ENCODE measurements around the gene PKN2. TPM values are rescaled to one million over a fixed set of nuclear protein-coding genes. Genes with fewer than 3 reads are reported as not detected.

Gene PKN2
- total and polyA plus RNA-seq, 2 donors (not counting 1 experiment from before 2014, with no cell fraction given), result 11.9 to 51.6 TPM

DNA sequence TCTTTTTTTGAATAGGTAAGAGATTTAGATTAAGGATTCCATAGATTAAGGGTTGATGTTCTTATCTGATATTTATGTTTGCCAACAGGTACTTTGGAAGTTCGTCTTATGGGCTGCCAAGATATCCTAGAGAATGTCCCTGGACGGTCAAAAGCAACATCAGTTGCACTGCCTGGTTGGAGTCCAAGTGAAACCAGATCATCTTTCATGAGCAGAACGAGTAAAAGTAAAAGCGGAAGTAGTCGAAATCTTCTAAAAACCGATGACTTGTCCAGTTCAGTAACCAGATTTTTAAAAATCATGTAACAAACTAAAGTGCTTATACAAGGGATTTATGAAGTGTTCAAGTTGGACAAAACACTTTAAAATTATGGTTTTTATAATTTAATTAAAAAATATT, 100.5 kb downstream of the PKN2 start:
- intact Hi-C loops (cut with micrococcal nuclease), result no loop called here
- TF ChIP-seq EZH2 (IDR thresholded peaks at IDR 0.05; ENCODE audit: borderline replicate concordance, insufficient read depth, low read depth, low read length, poor library complexity, severe bottlenecking), result no peak
- TF ChIP-seq, protein P1, sequence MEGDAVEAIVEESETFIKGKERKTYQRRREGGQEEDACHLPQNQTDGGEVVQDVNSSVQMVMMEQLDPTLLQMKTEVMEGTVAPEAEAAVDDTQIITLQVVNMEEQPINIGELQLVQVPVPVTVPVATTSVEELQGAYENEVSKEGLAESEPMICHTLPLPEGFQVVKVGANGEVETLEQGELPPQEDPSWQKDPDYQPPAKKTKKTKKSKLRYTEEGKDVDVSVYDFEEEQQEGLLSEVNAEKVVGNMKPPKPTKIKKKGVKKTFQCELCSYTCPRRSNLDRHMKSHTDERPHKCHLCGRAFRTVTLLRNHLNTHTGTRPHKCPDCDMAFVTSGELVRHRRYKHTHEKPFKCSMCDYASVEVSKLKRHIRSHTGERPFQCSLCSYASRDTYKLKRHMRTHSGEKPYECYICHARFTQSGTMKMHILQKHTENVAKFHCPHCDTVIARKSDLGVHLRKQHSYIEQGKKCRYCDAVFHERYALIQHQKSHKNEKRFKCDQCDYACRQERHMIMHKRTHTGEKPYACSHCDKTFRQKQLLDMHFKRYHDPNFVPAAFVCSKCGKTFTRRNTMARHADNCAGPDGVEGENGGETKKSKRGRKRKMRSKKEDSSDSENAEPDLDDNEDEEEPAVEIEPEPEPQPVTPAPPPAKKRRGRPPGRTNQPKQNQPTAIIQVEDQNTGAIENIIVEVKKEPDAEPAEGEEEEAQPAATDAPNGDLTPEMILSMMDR (IDR thresholded peaks at IDR 0.05), result no peak

DNA sequence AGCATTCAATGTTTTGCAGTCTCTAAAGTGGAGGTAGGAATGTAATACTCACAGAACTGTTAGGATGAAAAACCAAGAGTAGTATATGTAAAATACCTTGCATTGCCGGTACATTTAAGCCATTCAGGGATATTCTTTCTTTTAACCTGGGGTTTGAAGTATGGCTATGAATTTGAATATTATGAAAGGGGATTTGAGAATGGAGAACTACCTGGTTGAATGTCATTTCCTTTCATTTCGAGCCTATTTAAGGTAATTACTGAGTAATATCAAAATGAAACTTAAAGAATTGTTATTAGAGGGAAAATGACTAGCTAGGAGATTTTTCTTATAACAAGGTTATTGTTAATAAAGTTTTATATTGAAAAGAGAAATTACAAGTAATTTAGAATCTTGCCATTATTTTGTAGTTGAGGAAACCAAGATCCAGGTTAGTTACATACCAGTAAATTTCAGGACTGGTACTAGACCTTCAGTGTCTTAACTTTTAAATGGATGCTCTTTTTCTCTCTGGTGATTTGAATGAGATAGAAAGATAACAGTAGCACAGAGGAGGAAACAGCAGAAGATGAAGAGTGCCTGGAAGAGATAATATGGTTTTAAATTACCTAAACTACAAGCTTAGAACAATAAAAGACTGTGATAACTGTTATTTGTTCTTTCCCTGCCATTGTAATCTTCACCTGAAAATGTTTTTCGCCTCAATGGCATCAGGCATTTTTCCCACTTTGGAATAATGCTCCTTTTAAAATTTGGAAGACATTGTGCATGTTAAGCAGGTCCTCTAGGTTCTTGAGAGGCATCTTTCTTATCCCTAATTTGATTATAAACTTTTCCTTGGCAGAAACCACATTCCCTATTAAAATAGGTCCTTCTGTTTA, 103.2 kb downstream of the PKN2 start:
- Histone ChIP-seq H3K4me2 (replicated peaks; ENCODE audit: low read depth, low read length, poor library complexity, severe bottlenecking) (no peak overlapping the region), H3K9me3 (ENCODE audit: control extremely low read depth in 1 of 3, control insufficient read depth in 2 of 3, insufficient read depth in 1 of 3, low read length in 2 of 3) (no peaks in the 10 kb centered on the region), H3K79me2 (ENCODE audit: control insufficient read depth, insufficient read depth, low read length) (no peaks in the 10 kb centered on the region), H3K4me1 (ENCODE audit: control insufficient read depth in 2 of 2, insufficient read depth in 2 of 2, low read length in 2 of 2) (no peaks in the 10 kb centered on the region), H2AFZ (ENCODE audit: insufficient read depth, low read depth, low read length, poor library complexity, severe bottlenecking) (no peak overlapping the region), H3K27ac (ENCODE audit: low read length in 2 of 2) (no peak overlapping the region), H3K4me3 (ENCODE audit: control extremely low read depth in 1 of 5, extremely low read depth in 1 of 5, insufficient read depth in 1 of 5, low read depth in 2 of 5, low read length in 4 of 5) (no peak overlapping the region), H4K20me1 (ENCODE audit: control insufficient read depth, insufficient read depth, low read length, poor library complexity, severe bottlenecking) (no peaks in the 10 kb centered on the region), H3K36me3 (replicated peaks in 1 of 2; ENCODE audit: control extremely low read depth in 1 of 2, control insufficient read depth in 1 of 2, extremely low read depth in 1 of 2, insufficient read depth in 2 of 2, low read length in 1 of 2) (peaks cover 10 to 38% of the 10 kb centered on the region in 2 experiments), H3K27me3 (replicated peaks in 1 of 4; ENCODE audit: control extremely low read depth in 1 of 4, control insufficient read depth in 3 of 4, insufficient read depth in 4 of 4, low read length in 3 of 4) (no peaks in the 10 kb centered on the region), H3K9ac (ENCODE audit: low read length) (no peak overlapping the region)
- DNase-seq (no peak), ATAC-seq (ENCODE audit: low read depth) (no peak)
- TF ChIP-seq EZH2 (IDR thresholded peaks at IDR 0.05; ENCODE audit: borderline replicate concordance, insufficient read depth, low read depth, low read length, poor library complexity, severe bottlenecking), result no peak
- TF ChIP-seq, protein P1 (IDR thresholded peaks at IDR 0.05), result no peak
- Mint-ChIP-seq H3K27me3 (no peaks in the 10 kb centered on the region), H3K4me1 (no peaks in the 10 kb centered on the region), H3K4me3 (no peak overlapping the region), H3K9me3 (ENCODE audit: insufficient read depth) (no peaks in the 10 kb centered on the region), H3K27ac (no peak overlapping the region)
- POLR2A ChIA-PET, result interaction anchor here (0.6 kb wide), 1 partner anchor 97 kb away, joined by 4 read pairs; no protein-coding TSS in a partner anchor
- WGBS (ENCODE audit: insufficient coverage), result 100% methylated on average over 1 of the region's 3 CpGs
- CTCF ChIA-PET, result interaction anchor here (0.6 to 1.8 kb wide), 2 partner anchors 7 to 77 kb away, joined by 4 to 5 read pairs; no protein-coding TSS in a partner anchor
- intact Hi-C loops (cut with micrococcal nuclease), result no loop called here

More for the DNA sequence above, 100.5 kb downstream of the PKN2 start:
- no peak overlapping the region for H2AFZ ChIP-seq (ENCODE audit: insufficient read depth, low read depth, low read length, poor library complexity, severe bottlenecking)
- H3K4me1 ChIP-seq (ENCODE audit: control insufficient read depth in 2 of 2, insufficient read depth in 2 of 2, low read length in 2 of 2), result no peaks in the 10 kb centered on the region
- no peak overlapping the region for H3K27ac ChIP-seq (ENCODE audit: low read length in 2 of 2)
- H3K4me3 Mint-ChIP-seq, result no peak overlapping the region
- H3K27me3 Mint-ChIP-seq, result no peaks in the 10 kb centered on the region
- no peaks in the 10 kb centered on the region for H3K4me1 Mint-ChIP-seq
- H3K27ac Mint-ChIP-seq, result no peak overlapping the region
- H3K4me3 ChIP-seq (ENCODE audit: control extremely low read depth in 1 of 5, extremely low read depth in 1 of 5, insufficient read depth in 1 of 5, low read depth in 2 of 5, low read length in 4 of 5), result no peak overlapping the region
- H3K27me3 ChIP-seq (replicated peaks in 1 of 4; ENCODE audit: control extremely low read depth in 1 of 4, control insufficient read depth in 3 of 4, insufficient read depth in 4 of 4, low read length in 3 of 4), result no peaks in the 10 kb centered on the region
- H3K9ac ChIP-seq (ENCODE audit: low read length), result no peak overlapping the region
- 100% methylated on average over 2 of the region's 6 CpGs for WGBS (ENCODE audit: insufficient coverage)
- no peak for ATAC-seq (ENCODE audit: low read depth)
- H3K4me2 ChIP-seq (replicated peaks; ENCODE audit: low read depth, low read length, poor library complexity, severe bottlenecking), result no peak overlapping the region
- CTCF ChIA-PET, result no interaction called here
- no peaks in the 10 kb centered on the region for H4K20me1 ChIP-seq (ENCODE audit: control insufficient read depth, insufficient read depth, low read length, poor library complexity, severe bottlenecking)
- H3K9me3 Mint-ChIP-seq (ENCODE audit: insufficient read depth), result no peaks in the 10 kb centered on the region
- POLR2A ChIA-PET, result no interaction called here
- H3K79me2 ChIP-seq (ENCODE audit: control insufficient read depth, insufficient read depth, low read length), result no peaks in the 10 kb centered on the region
- H3K9me3 ChIP-seq (ENCODE audit: control extremely low read depth in 1 of 3, control insufficient read depth in 2 of 3, insufficient read depth in 1 of 3, low read length in 2 of 3), result no peaks in the 10 kb centered on the region
- no peak for DNase-seq
- peaks cover 7 to 27% of the 10 kb centered on the region in 2 experiments for H3K36me3 ChIP-seq (replicated peaks in 1 of 2; ENCODE audit: control extremely low read depth in 1 of 2, control insufficient read depth in 1 of 2, extremely low read depth in 1 of 2, insufficient read depth in 2 of 2, low read length in 1 of 2)
